ENCODE data around the gene CAGE1.

CAGE1 gene

GRCh38 chr6:7401075-7401474 is 11.5 kb upstream of the CAGE1 start:
- TF ChIP-seq, protein P1, sequence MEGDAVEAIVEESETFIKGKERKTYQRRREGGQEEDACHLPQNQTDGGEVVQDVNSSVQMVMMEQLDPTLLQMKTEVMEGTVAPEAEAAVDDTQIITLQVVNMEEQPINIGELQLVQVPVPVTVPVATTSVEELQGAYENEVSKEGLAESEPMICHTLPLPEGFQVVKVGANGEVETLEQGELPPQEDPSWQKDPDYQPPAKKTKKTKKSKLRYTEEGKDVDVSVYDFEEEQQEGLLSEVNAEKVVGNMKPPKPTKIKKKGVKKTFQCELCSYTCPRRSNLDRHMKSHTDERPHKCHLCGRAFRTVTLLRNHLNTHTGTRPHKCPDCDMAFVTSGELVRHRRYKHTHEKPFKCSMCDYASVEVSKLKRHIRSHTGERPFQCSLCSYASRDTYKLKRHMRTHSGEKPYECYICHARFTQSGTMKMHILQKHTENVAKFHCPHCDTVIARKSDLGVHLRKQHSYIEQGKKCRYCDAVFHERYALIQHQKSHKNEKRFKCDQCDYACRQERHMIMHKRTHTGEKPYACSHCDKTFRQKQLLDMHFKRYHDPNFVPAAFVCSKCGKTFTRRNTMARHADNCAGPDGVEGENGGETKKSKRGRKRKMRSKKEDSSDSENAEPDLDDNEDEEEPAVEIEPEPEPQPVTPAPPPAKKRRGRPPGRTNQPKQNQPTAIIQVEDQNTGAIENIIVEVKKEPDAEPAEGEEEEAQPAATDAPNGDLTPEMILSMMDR (IDR thresholded peaks at IDR 0.05; ENCODE audit: control extremely low read depth, extremely low read depth, low read depth, missing control alignments) = no peak
- CTCF ChIA-PET = interaction anchor here (1.0 kb wide), 1 partner anchor 85 kb away, joined by 4 read pairs; no protein-coding TSS in a partner anchor
- POLR2A ChIA-PET = interaction anchor here (0.7 kb wide), 1 partner anchor 9 kb away, joined by 4 read pairs; no protein-coding TSS in a partner anchor
- DNase-seq (ENCODE audit: extremely low spot score) = no peak

DNA sequence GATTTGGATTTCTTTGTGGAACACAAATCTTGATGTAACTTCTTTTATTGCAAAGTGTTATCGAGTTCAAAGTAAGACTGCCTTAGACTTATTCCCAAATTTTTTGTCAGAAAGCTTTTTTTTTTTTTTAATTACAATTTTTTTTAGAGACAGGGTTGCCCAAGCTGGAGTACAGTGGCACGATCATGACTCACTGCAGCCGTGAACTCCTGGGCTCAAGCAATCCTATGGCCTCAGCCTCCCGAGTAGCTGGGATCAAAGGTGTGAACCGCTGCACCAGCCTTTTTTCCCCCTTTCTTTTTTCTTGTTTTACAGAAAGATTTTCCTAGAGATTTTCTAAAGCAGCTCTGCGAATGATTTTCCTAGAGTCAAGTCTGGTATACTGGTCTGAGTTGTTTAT is 2.9 kb upstream of the CAGE1 start:
- ChIA-PET POLR2A (interaction anchor here (1.2 kb wide), 1 partner anchor 8 kb away, joined by 4 read pairs; no protein-coding TSS in a partner anchor), CTCF (interaction anchor here (2.9 to 6.1 kb wide), 2 partner anchors 12 to 117 kb away, joined by 8 to 25 read pairs; no protein-coding TSS in a partner anchor)
- TF ChIP-seq, protein P1 (IDR thresholded peaks at IDR 0.05; ENCODE audit: control extremely low read depth, extremely low read depth, low read depth, missing control alignments) = no peak
- DNase-seq (ENCODE audit: extremely low spot score) = no peak

DNA sequence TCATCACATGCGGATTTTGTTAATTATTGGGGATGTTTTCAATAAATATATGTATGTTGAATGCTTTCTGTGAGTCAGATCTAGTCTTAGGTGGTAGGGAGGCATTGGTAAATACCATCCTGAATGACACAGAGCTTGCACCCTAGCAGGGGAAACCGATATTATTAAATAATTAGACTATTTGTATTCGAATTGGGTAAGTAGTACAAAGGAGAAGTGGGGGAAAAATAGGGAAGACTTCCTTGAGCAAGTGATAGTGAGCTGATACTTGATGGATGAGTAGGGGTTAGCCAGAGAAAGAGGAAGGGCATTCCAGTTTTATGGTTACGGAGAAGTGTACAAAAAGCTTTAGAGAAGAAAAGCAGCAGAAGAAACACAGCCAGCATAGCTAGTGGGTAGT is 1.6 kb upstream of the CAGE1 start:
- TF ChIP-seq, protein P1 (IDR thresholded peaks at IDR 0.05; ENCODE audit: control extremely low read depth, extremely low read depth, low read depth, missing control alignments) = no peak
- no peak for DNase-seq (ENCODE audit: extremely low spot score)
- ChIA-PET POLR2A (no interaction called here), CTCF (interaction anchor here (1.0 to 6.1 kb wide), 3 partner anchors 20 to 116 kb away, joined by 3 to 25 read pairs (median 4); no protein-coding TSS in a partner anchor)

GRCh38 chr6:7390226-7390878 is 810 bp upstream of the CAGE1 start:
- ChIA-PET POLR2A (no interaction called here), CTCF (interaction anchor here (1.2 to 6.1 kb wide), 5 partner anchors 75 to 714 kb away, joined by 4 to 25 read pairs (median 6); no protein-coding TSS in a partner anchor)
- TF ChIP-seq, protein P1 (IDR thresholded peaks at IDR 0.05; ENCODE audit: control extremely low read depth, extremely low read depth, low read depth, missing control alignments) = no peak
- DNase-seq (ENCODE audit: extremely low spot score) = no peak

GRCh38 chr6:7389162-7389450 is 436 bp downstream of the CAGE1 start:
- DNase-seq (ENCODE audit: extremely low spot score) = no peak
- CTCF ChIA-PET = interaction anchor here (1.2 to 6.1 kb wide), 6 partner anchors 74 to 713 kb away, joined by 3 to 25 read pairs (median 6); no protein-coding TSS in a partner anchor
- POLR2A ChIA-PET = interaction anchor here (0.7 kb wide), 1 partner anchor 76 kb away, joined by 3 read pairs; the partner anchor contains the start of gene SSR1
- TF ChIP-seq, protein P1 (IDR thresholded peaks at IDR 0.05; ENCODE audit: control extremely low read depth, extremely low read depth, low read depth, missing control alignments) = no peak

DNA sequence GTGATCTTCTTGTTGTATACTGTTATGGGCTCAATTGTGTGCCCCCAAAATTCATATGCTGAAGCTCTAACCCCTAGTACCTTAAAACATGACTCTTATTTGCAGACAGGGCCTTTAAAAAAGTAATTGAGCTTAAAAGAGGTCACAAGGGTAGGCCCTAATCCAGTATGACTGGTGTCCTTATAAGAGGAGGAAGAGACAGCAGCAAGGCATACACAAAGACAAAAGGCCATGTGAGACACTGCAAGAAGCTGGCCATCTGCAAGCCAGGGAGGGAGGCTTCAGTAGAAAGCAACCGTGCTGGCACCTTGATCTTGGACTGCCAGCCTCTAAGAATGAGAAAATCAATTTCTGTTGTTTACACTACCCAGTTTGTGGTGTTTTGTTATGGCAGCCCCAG is 8.4 kb downstream of the CAGE1 start:
- TF ChIP-seq, protein P1 (IDR thresholded peaks at IDR 0.05; ENCODE audit: control extremely low read depth, extremely low read depth, low read depth, missing control alignments) = no peak
- CTCF ChIA-PET = no interaction called here

More for the DNA sequence above, 8.4 kb downstream of the CAGE1 start:
- POLR2A ChIA-PET = no interaction called here
- no peak for DNase-seq (ENCODE audit: extremely low spot score)
